ENCODE data around the gene PAPLN. TPM values are rescaled to one million over a fixed set of nuclear protein-coding genes. Genes with fewer than 3 reads are reported as not detected.

Gene PAPLN
- total and polyA plus RNA-seq, 2 of the 8 experiments (the other 6 are each of a cell fraction or from before 2014, with no cell fraction given): 14.8 to 25.6 TPM

Small RNA genes within 50 kb of the gene (small RNA-seq; reads per million reads assigned to genes)
- not detected for gene AC004858.1 (ENCODE audit: insufficient read depth)
- not detected for gene RNU6-419P (ENCODE audit: insufficient read depth)

Other genes starting within 250 kb of the PAPLN start
- gene ZFYVE1, start 210.4 kb upstream of the PAPLN start, total RNA-seq (2021; fragmentation: NEBNext Ultra II Directional; extraction: Animal tissue kit (Norgen Biotek cat#: 25700)): 12.5 and 13.9 TPM in 2 replicates
- gene ZFYVE1, start 210.4 kb upstream of the PAPLN start, polyA plus RNA-seq (2011; rRNA removed): 9.8 and 12.7 TPM in 2 replicates
- 125 and 134 TPM in 2 replicates for gene RBM25, start 179.0 kb upstream of the PAPLN start, total RNA-seq (2021; fragmentation: NEBNext Ultra II Directional; extraction: Animal tissue kit (Norgen Biotek cat#: 25700))
- 25.6 and 28.5 TPM in 2 replicates for gene RBM25, start 179.0 kb upstream of the PAPLN start, polyA plus RNA-seq (2011; rRNA removed)
- 38.7 TPM in 2 replicates for gene PSEN1, start 101.0 kb upstream of the PAPLN start, total RNA-seq (2021; fragmentation: NEBNext Ultra II Directional; extraction: Animal tissue kit (Norgen Biotek cat#: 25700))
- 10.1 and 12.0 TPM in 2 replicates for gene PSEN1, start 101.0 kb upstream of the PAPLN start, polyA plus RNA-seq (2011; rRNA removed)
- 44.3 and 54.3 TPM in 2 replicates for gene NUMB, start 221.0 kb downstream of the PAPLN start, total RNA-seq (2021; fragmentation: NEBNext Ultra II Directional; extraction: Animal tissue kit (Norgen Biotek cat#: 25700))
- 78.1 and 88.3 TPM in 2 replicates for gene NUMB, start 221.0 kb downstream of the PAPLN start, polyA plus RNA-seq (2011; rRNA removed)

All from H1 (cell line).